ENCODE measurements around the gene CA10. TPM values are rescaled to one million over a fixed set of nuclear protein-coding genes. Genes with fewer than 3 reads are reported as not detected.

Gene CA10
- total and polyA plus RNA-seq, 2 of the 4 experiments (the other 2 are of a cell fraction), result not detected

DNA sequence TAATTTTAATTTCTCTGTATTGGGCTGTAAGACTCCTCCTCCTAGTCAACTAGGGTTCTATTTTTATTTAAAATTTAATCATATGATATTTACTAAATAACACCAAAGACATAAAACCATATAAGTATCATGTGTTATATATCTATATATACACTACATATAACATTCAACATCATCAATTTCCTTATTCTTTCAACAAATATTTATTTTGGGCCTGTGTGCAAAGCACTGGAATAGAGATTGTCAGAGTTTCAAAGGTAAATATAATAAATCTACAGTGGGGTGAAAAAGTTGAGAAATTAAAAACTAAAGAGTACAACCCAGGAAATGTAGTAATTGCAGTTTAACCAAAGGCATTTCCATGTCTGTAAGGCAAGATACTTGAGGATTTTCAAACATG is 364.0 kb downstream of the CA10 start:
- Histone ChIP-seq H3K4me1 (ENCODE audit: control insufficient read depth, insufficient read depth, low read length) (no peaks in the 10 kb centered on the region), H3K18ac (ENCODE audit: low read depth, low read length) (no peak overlapping the region), H4K20me1 (ENCODE audit: insufficient read depth, low read length) (no peaks in the 10 kb centered on the region), H2AFZ (replicated peaks; ENCODE audit: low read length, poor library complexity) (no peak overlapping the region), H3K27ac (ENCODE audit: insufficient read depth, low read length) (no peak overlapping the region), H3K23ac (ENCODE audit: low read depth, low read length) (no peak overlapping the region), H3K9ac (ENCODE audit: low read depth, low read length) (no peak overlapping the region), H3K9me1 (ENCODE audit: insufficient read depth, low read length) (no peaks in the 10 kb centered on the region), H3K79me1 (ENCODE audit: low read depth in 1 of 2, low read length in 2 of 2) (no peaks in the 10 kb centered on the region), H3K4me3 (ENCODE audit: insufficient read depth, low read depth, low read length) (no peak overlapping the region), H3K9me3 (ENCODE audit: control insufficient read depth, insufficient read depth, low read length) (peaks cover 19% of the 10 kb centered on the region), H3K27me3 (ENCODE audit: control insufficient read depth, insufficient read depth, low read length) (no peaks in the 10 kb centered on the region), H3K56ac (ENCODE audit: extremely low read depth, insufficient read depth, low read length) (no peak overlapping the region), H3K4ac (ENCODE audit: low read depth, low read length) (no peak overlapping the region), H2BK15ac (ENCODE audit: low read depth, low read length) (no peak overlapping the region), H2BK5ac (ENCODE audit: low read depth, low read length, poor library complexity, severe bottlenecking) (no peak overlapping the region), H2BK20ac (ENCODE audit: low read depth, low read length) (no peak overlapping the region), H2AK5ac (ENCODE audit: low read depth, low read length) (no peak overlapping the region), H3K4me2 (ENCODE audit: low read depth, low read length) (no peak overlapping the region), H2BK120ac (ENCODE audit: low read depth, low read length) (no peak overlapping the region), H3K14ac (replicated peaks; ENCODE audit: low read depth, low read length) (no peak overlapping the region), H2AK9ac (replicated peaks; ENCODE audit: low read depth, low read length, poor library complexity) (no peak overlapping the region), H4K8ac (ENCODE audit: low read depth in 2 of 2, low read length in 2 of 2) (no peak overlapping the region), H4K5ac (ENCODE audit: low read depth, low read length) (no peak overlapping the region), H4K91ac (ENCODE audit: insufficient read depth, low read depth, low read length) (no peak overlapping the region), H3K36me3 (ENCODE audit: control insufficient read depth, insufficient read depth, low read length) (no peaks in the 10 kb centered on the region)
- POLR2A ChIA-PET (ENCODE audit: unreplicated experiment), result no interaction called here
- dilution Hi-C loops (cut with HindIII; ENCODE audit: low sequenced_read_pairs, unreplicated experiment), result no loop called here
- in situ Hi-C loops (cut with MboI; ENCODE audit: low sequenced_read_pairs), result no loop called here
- CTCF ChIA-PET, result no interaction called here
- intact Hi-C loops (cut with micrococcal nuclease), result no loop called here
- TF ChIP-seq, protein P1, sequence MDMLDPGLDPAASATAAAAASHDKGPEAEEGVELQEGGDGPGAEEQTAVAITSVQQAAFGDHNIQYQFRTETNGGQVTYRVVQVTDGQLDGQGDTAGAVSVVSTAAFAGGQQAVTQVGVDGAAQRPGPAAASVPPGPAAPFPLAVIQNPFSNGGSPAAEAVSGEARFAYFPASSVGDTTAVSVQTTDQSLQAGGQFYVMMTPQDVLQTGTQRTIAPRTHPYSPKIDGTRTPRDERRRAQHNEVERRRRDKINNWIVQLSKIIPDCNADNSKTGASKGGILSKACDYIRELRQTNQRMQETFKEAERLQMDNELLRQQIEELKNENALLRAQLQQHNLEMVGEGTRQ (IDR thresholded peaks at IDR 0.05; ENCODE audit: low read depth, low read length), result no peak
- TF ChIP-seq NFE2L2 (IDR thresholded peaks at IDR 0.05; ENCODE audit: low read depth, low read length), result no peak
- TF ChIP-seq CHD1 (IDR thresholded peaks at IDR 0.05; ENCODE audit: low read depth, low read length), result no peak
- TF ChIP-seq CEBPB (IDR thresholded peaks at IDR 0.05; ENCODE audit: low read depth, low read length), result no peak
- no peak for TF ChIP-seq FOS (IDR thresholded peaks at IDR 0.05; ENCODE audit: low read depth, low read length)
- no peak for TF ChIP-seq SMC3 (IDR thresholded peaks at IDR 0.05; ENCODE audit: low read depth, low read length)
- no peak for TF ChIP-seq RFX5 (IDR thresholded peaks at IDR 0.05; ENCODE audit: low read depth, low read length)
- TF ChIP-seq MAZ (IDR thresholded peaks at IDR 0.05; ENCODE audit: borderline replicate concordance, low read depth, low read length), result no peak
- TF ChIP-seq, protein P2, sequence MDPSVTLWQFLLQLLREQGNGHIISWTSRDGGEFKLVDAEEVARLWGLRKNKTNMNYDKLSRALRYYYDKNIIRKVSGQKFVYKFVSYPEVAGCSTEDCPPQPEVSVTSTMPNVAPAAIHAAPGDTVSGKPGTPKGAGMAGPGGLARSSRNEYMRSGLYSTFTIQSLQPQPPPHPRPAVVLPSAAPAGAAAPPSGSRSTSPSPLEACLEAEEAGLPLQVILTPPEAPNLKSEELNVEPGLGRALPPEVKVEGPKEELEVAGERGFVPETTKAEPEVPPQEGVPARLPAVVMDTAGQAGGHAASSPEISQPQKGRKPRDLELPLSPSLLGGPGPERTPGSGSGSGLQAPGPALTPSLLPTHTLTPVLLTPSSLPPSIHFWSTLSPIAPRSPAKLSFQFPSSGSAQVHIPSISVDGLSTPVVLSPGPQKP (IDR thresholded peaks at IDR 0.05; ENCODE audit: borderline replicate concordance, low read depth, low read length), result no peak
- TF ChIP-seq RCOR1 (IDR thresholded peaks at IDR 0.05; ENCODE audit: insufficient replicate concordance, low read length), result no peak
- TF ChIP-seq POLR2A (IDR thresholded peaks at IDR 0.05; ENCODE audit: low read depth, low read length), result no peak
- TF ChIP-seq, protein P3, sequence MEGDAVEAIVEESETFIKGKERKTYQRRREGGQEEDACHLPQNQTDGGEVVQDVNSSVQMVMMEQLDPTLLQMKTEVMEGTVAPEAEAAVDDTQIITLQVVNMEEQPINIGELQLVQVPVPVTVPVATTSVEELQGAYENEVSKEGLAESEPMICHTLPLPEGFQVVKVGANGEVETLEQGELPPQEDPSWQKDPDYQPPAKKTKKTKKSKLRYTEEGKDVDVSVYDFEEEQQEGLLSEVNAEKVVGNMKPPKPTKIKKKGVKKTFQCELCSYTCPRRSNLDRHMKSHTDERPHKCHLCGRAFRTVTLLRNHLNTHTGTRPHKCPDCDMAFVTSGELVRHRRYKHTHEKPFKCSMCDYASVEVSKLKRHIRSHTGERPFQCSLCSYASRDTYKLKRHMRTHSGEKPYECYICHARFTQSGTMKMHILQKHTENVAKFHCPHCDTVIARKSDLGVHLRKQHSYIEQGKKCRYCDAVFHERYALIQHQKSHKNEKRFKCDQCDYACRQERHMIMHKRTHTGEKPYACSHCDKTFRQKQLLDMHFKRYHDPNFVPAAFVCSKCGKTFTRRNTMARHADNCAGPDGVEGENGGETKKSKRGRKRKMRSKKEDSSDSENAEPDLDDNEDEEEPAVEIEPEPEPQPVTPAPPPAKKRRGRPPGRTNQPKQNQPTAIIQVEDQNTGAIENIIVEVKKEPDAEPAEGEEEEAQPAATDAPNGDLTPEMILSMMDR (conservative IDR thresholded peaks at IDR 0.05; ENCODE audit: low read depth, low read length), result no peak
- TF ChIP-seq MXI1 (IDR thresholded peaks at IDR 0.05; ENCODE audit: borderline replicate concordance, low read depth, low read length), result no peak
- no peak for TF ChIP-seq BHLHE40 (IDR thresholded peaks at IDR 0.05; ENCODE audit: low read depth, low read length)
- no peak for TF ChIP-seq RAD21 (IDR thresholded peaks at IDR 0.05; ENCODE audit: low read length)
- BruUV-seq (replicated peaks), result no TSS peak
- DNase-seq, result no peak
- ATAC-seq (ENCODE audit: low read depth), result no peak
